HCT116 (cell line): ENCODE measurements around the gene SEMA7A. TPM values are rescaled to one million over a fixed set of nuclear protein-coding genes. Genes with fewer than 3 reads are reported as not detected.

Source experiments
- ATAC-seq: fragments of 200-7000 bp; cut with Tn5 transposase; 2 replicates; pipeline ENCODE4 v1.9.1; 2020; ENCODE audit warnings: mild to moderate bottlenecking, moderate library complexity
- BruUV-seq: library from RNA; stranded (reverse); fragments of 400-500 nt; replicated peaks from 2 replicates; lab custom pipeline; 2021; lab: Mats Ljungman, UMichigan
- CTCF ChIA-PET: fragments of 300-600 bp; sonication (Branson Sonifier 250); formaldehyde crosslinking; loops from one replicate; lab custom pipeline; 2021; ENCODE audit warnings: antibody characterized with exemption; lab: Charles Lee
- POLR2A ChIA-PET: fragments of 300-600, 350-600 bp; sonication (Branson Sonifier 250); formaldehyde crosslinking; loops from one replicate; lab custom pipeline; 2021; ENCODE audit warnings: antibody characterized with exemption; lab: Charles Lee
- RAD21 ChIA-PET, 2 experiments: fragments of 300-600 bp; sonication (Branson Sonifier 250); formaldehyde crosslinking; loops; one replicate each; lab custom pipeline; 2023; ENCODE audit warnings: low total read pairs in 2 of 2; ENCODE audit not compliant: uncharacterized antibody in 2 of 2, unreplicated experiment in 2 of 2, low non-redundant PET in 1 of 2; lab: Charles Lee
- DNase-seq: peaks from one replicate; pipeline ENCODE4 v3.0.0-alpha.2; 2010; ENCODE audit warnings: low read depth, low spot score
- H2AFZ ChIP-seq: fragments of 200-600 bp; shearing (Covaris generic), sonication (generic); 2 replicates; pipeline ENCODE4 v1.6.1; 2017; ENCODE audit warnings: low read depth, mixed run types, mixed read lengths, antibody characterized with exemption, low read length; ENCODE audit not compliant: poor library complexity, severe bottlenecking
- H3K27ac ChIP-seq: 2 replicates; pipeline ENCODE4 v1.5.1; 2012; ENCODE audit warnings: low read depth, low read length
- H3K27me3 ChIP-seq: fragments of 200-600 bp; sonication (generic); 2 replicates; pipeline ENCODE4 v1.6.1; 2016; ENCODE audit warnings: mixed run types, low read length, mixed read lengths; ENCODE audit not compliant: insufficient read depth
- H3K36me3 ChIP-seq, 2 experiments: fragments of 200-500 bp in 1 of 2; fragments of 200-600 bp in 1 of 2; sonication (Bioruptor generic) in 1 of 2; sonication (generic) in 1 of 2; 2 replicates each; pipeline versions ENCODE4 v1.5.1 to v1.6.1; 2014 to 2016; ENCODE audit warnings: low read length in 2 of 2, inconsistent platforms in 1 of 2, mixed read lengths in 1 of 2, mixed run types in 1 of 2; ENCODE audit not compliant: insufficient read depth in 2 of 2, control insufficient read depth in 1 of 2
- H3K4me1 ChIP-seq, 2 experiments: fragments of 200-600 bp in 1 of 2; sonication (generic) in 1 of 2; 2 replicates each; pipeline versions ENCODE4 v1.5.1 to v1.6.1; 2012 to 2017; ENCODE audit warnings: low read length in 2 of 2, inconsistent platforms in 1 of 2, mild to moderate bottlenecking in 1 of 2, mixed read lengths in 1 of 2, mixed run types in 1 of 2, moderate library complexity in 1 of 2; ENCODE audit not compliant: insufficient read depth in 2 of 2, control insufficient read depth in 1 of 2
- H3K4me2 ChIP-seq: fragments of 200-600 bp; sonication (generic); 2 replicates; pipeline ENCODE4 v1.6.1; 2017; ENCODE audit warnings: mixed run types, low read length, mixed read lengths
- H3K4me3 ChIP-seq, 2 experiments: fragments of 200-600 bp in 1 of 2; sonication (generic) in 1 of 2; replicated peaks in 1 of 2; 2 replicates each; pipeline ENCODE4 v1.5.1; 2011 to 2016; ENCODE audit warnings: low read length in 2 of 2, control low read depth in 1 of 2, low read depth in 1 of 2, mild to moderate bottlenecking in 1 of 2, mixed read lengths in 1 of 2, mixed run types in 1 of 2
- H3K79me2 ChIP-seq: fragments of 200-600 bp; sonication (generic); 2 replicates; pipeline ENCODE4 v1.6.1; 2017; ENCODE audit warnings: mild to moderate bottlenecking, mixed run types, low read length, moderate library complexity, mixed read lengths; ENCODE audit not compliant: insufficient read depth
- H3K9ac ChIP-seq: fragments of 200-600 bp; sonication (generic); 2 replicates; pipeline ENCODE4 v1.6.1; 2016; ENCODE audit warnings: low read length, mixed read lengths
- H3K9me2 ChIP-seq: fragments of 200-600 bp; sonication (generic), shearing (Covaris generic); 2 replicates; pipeline ENCODE4 v1.6.1; 2017; ENCODE audit warnings: mixed run types, mild to moderate bottlenecking, moderate library complexity; ENCODE audit not compliant: insufficient read depth
- H3K9me3 ChIP-seq, 2 experiments: fragments of 200-500 bp in 1 of 2; fragments of 200-600 bp in 1 of 2; sonication (Bioruptor generic) in 1 of 2; sonication (generic) in 1 of 2; 2 replicates each; pipeline ENCODE4 v1.6.1; 2014 to 2017; ENCODE audit warnings: low read length in 2 of 2, mixed read lengths in 2 of 2, inconsistent platforms in 1 of 2, low read depth in 1 of 2, mild to moderate bottlenecking in 1 of 2, mixed run types in 1 of 2, moderate library complexity in 1 of 2; ENCODE audit not compliant: control insufficient read depth in 1 of 2, insufficient read depth in 1 of 2
- H4K20me1 ChIP-seq: fragments of 200-600 bp; sonication (generic), shearing (Covaris generic); 2 replicates; pipeline ENCODE4 v1.6.1; 2017; ENCODE audit warnings: mixed run types, mild to moderate bottlenecking, moderate library complexity; ENCODE audit not compliant: insufficient read depth
- CEBPB ChIP-seq: IDR thresholded peaks from 2 replicates; pipeline ENCODE4 v1.6.1; 2012; ENCODE audit warnings: low read depth
- EGR1 ChIP-seq: IDR thresholded peaks from 2 replicates; pipeline ENCODE4 v1.6.1; 2012; ENCODE audit warnings: low read depth
- EZH2 ChIP-seq: fragments of 200-600 bp; sonication (generic); IDR thresholded peaks from 2 replicates; pipeline ENCODE4 v1.6.1; 2017; ENCODE audit warnings: antibody characterized with exemption, mixed run types
- JUND ChIP-seq: IDR thresholded peaks from 2 replicates; pipeline ENCODE4 v1.6.1; 2012
- MAX ChIP-seq: IDR thresholded peaks from 2 replicates; pipeline ENCODE4 v1.6.1; 2012
- POLR2AphosphoS5 ChIP-seq: IDR thresholded peaks from 2 replicates; pipeline ENCODE4 v1.6.1; 2011; ENCODE audit warnings: mild to moderate bottlenecking, low read depth, low read length, moderate library complexity
- RAD21 ChIP-seq: IDR thresholded peaks from 2 replicates; pipeline ENCODE4 v1.6.1; 2012; ENCODE audit warnings: low read depth, mild to moderate bottlenecking
- SP1 ChIP-seq: IDR thresholded peaks from 2 replicates; pipeline ENCODE4 v1.6.1; 2012; ENCODE audit warnings: low read depth
- TCF7L2 ChIP-seq: IDR thresholded peaks from 2 replicates; pipeline ENCODE4 v1.7.0; 2011; ENCODE audit warnings: borderline replicate concordance, inconsistent platforms; ENCODE audit not compliant: insufficient read depth, insufficient read length; ENCODE audit errors: extremely low read depth
- YY1 ChIP-seq: IDR thresholded peaks from 2 replicates; pipeline ENCODE4 v1.6.1; 2011; ENCODE audit warnings: low read length, low read depth, moderate library complexity, mild to moderate bottlenecking; ENCODE audit not compliant: insufficient replicate concordance; ENCODE audit errors: extremely low read depth
- intact Hi-C: fragments of 100-400 bp; cut with micrococcal nuclease; formaldehyde crosslinking; loops from 2 replicates; pipeline ENCODE4 v1.10.0; 2022
- total RNA-seq: library from RNA; stranded (reverse); gene quantifications from one replicate; pipeline ENCODE4 v1.2.1, GENCODE V29; 2021; ENCODE audit not compliant: unreplicated experiment
- TF ChIP-seq, protein P1 (sequence below): IDR thresholded peaks from 2 replicates; pipeline ENCODE4 v1.6.1; 2012

Gene SEMA7A
- total RNA-seq, 1 experiment from 2014 or later = 13.8 TPM

- POLR2A ChIA-PET = interaction anchor here (0.7 to 1.5 kb wide), 3 partner anchors 17 to 31 kb away, joined by 3 to 6 read pairs (median 4); no protein-coding TSS in a partner anchor
- intact Hi-C loops = no loop called here
- RAD21 ChIA-PET = interaction anchor here in 1 of 2 experiments (0.7 kb wide), 1 partner anchor 39 kb away, joined by 3 read pairs; no protein-coding TSS in a partner anchor
- Histone ChIP-seq H2AFZ (no peak overlapping the region), H3K79me2 (no peaks in the 10 kb centered on the region), H3K4me1 (peaks cover 61 to 81% of the 10 kb centered on the region in 2 experiments), H3K9me3 (no peaks in the 10 kb centered on the region), H4K20me1 (no peaks in the 10 kb centered on the region), H3K4me2 (peak overlapping the region; percentile 79), H3K4me3 (peak overlapping the region in 1 of 2 experiments; percentile 49; a peak in 2 of 4 replicates), H3K27me3 (no peaks in the 10 kb centered on the region), H3K9ac (peak overlapping the region; percentile 61), H3K27ac (peak overlapping the region; percentile 40), H3K36me3 (no peaks in the 10 kb centered on the region), H3K9me2 (no peaks in the 10 kb centered on the region)
- no peak for TF ChIP-seq JUND
- TF ChIP-seq TCF7L2 = no peak
- TF ChIP-seq POLR2AphosphoS5 = no peak
- no peak for TF ChIP-seq RAD21
- TF ChIP-seq, protein P1, sequence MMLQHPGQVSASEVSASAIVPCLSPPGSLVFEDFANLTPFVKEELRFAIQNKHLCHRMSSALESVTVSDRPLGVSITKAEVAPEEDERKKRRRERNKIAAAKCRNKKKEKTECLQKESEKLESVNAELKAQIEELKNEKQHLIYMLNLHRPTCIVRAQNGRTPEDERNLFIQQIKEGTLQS = no peak
- no peak for TF ChIP-seq SP1
- no peak for TF ChIP-seq CEBPB
- no peak for TF ChIP-seq MAX
- no peak for TF ChIP-seq YY1
- no peak for TF ChIP-seq EGR1
- no peak for TF ChIP-seq EZH2
- CTCF ChIA-PET = interaction anchor here (1.1 kb wide), 1 partner anchor 18 kb away, joined by 3 read pairs; no protein-coding TSS in a partner anchor
- ATAC-seq (no peak), DNase-seq (no peak)
- BruUV-seq = TSS peak; percentile 51
Observed at GRCh38 chr15:74400313-74400860, 33.4 kb downstream of the SEMA7A start.
